GM19395 (cell line): ENCODE measurements around the gene FCHSD1.
A peak's percentile ranks its signal among the peaks of the same experiment; 100 is the strongest.
"Not testable (repeated sequence)": the region's sequence is repeated elsewhere in the genome, so short reads cannot be mapped to it uniquely, and the experiment has no call there.

Experiments
- ATAC-seq: cut with Tn5 transposase; IDR thresholded peaks from one replicate; pipeline ENCODE4 v1.9.1; 2021; ENCODE audit warnings: mild to moderate bottlenecking, moderate library complexity; ENCODE audit not compliant: unreplicated experiment

Gene FCHSD1

DNA sequence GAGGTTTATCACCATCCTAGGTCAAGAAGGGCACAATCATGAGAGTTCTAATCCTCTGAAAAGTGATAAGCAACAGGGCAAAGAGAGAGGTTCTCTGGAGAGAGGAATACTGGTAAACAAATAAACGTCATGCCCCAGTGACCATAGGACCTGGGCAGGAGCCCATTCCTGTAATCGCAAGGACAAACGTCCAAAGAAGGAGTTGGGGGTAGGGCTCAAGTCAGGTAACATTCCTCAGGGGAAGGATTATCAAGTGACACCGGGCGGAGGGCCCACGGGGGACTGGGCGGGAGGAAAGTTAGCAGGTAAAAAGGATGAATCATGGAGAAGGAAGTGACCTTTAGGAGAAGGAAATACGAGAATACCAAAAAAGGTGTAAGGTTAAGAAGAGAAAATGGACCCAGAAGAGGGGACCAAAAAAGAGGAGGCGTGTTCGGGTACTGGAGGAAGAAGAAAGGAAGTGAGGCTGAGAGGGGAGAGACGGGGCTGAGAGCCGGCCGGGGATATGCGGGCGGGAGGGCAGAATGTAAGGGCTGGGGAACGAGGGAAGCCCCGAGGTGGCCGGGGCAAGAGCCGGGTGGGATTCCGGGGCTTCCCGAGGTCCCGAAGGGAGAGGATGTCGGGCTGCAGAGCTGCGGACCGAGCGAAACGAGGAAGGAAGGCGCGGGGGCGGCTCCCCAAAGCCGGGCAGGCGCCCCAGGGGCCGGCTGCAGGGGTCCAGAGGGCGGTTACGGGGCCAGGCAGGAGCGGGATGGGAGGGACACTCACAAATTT is 33.0 kb downstream of the FCHSD1 start:
- peak; percentile 39 for ATAC-seq

DNA sequence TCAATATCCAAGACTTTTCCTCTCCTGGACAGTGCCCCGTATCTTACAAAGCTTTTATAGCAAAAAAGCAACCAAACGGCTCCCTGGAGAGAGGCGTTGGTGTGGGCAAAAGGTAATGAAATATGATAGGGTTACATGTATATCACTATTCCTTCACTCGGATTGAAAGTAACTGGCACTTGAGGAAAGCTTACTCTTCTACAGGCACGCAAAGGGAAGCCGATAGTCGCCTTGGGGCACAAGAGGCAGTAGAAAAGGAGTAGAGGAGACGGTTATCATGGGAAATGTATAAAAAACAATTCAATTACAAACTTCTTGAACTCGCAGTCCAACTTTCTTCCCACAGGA is 33.6 kb downstream of the FCHSD1 start:
- ATAC-seq = no peak

DNA sequence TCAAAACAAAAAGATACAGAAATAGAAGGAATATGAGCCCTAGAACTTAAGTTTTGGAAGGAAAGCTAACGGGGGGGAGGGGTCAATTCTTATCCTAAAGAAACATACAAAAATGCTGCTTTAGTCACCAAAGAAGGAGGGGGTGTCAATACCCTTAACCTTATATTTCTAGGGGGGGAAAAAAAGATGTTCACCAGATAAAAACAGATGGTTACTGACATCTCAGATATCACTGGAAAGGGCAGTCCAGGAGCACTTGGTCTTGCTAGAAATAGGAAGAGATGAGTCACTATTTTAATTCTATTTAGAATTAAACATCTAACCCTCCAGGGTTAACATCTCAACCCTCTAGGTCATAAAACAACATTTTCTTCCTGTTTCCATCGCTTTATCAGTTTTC is 34.1 kb downstream of the FCHSD1 start:
- ATAC-seq = no peak

DNA sequence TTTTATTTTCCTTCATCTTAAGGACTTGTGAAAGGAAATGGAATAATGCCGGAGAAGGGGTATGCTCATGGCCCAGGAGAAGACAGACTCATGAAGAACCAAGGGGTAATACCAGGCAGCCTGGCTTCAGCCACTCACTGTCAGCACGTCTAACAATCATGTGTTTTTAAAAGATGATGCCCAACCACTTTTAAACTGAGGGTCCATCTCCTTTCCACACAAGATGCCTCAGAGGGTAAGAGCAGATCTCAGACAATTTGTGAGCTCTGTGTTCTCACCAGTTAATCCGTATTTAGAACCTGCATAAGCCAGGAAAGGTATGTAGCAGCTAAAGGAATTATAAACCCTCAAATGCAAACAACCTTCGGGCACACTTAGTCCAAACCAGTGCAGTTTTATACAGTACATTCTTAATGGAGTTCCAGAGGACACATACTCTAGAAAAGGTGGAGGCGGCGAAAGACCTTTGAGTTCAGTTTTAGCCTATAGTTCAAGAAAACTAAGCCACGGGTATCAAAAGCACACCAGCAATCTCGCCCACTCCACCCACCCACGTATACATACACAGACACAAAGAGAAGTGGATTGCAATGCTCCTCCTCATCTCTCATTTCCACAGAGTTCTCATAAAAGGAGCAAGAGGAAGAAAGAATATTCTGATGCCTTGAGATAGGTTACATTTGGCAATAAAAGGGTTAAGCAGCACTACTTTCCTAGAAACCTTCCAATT is 35.1 kb downstream of the FCHSD1 start:
- ATAC-seq = no peak

DNA sequence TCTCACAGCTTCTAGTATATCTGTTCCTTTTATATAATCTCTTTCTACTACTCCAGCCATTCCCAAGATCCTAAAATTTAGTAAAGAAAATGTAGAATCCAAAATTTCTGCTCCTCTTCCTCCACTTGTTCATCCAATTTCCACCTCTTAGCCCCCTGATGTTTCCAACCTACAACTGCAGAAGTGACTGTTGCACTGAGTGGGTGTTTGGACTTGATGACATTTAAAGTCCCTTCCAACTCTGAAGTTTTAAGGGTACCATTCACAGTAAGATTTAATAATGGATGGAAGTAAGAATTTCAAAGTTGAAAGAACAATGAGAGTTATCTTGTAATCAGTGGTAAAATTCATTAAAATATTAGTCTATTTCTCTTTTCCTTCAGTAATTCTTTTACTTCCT is 37.9 kb downstream of the FCHSD1 start:
- ATAC-seq = no peak

DNA sequence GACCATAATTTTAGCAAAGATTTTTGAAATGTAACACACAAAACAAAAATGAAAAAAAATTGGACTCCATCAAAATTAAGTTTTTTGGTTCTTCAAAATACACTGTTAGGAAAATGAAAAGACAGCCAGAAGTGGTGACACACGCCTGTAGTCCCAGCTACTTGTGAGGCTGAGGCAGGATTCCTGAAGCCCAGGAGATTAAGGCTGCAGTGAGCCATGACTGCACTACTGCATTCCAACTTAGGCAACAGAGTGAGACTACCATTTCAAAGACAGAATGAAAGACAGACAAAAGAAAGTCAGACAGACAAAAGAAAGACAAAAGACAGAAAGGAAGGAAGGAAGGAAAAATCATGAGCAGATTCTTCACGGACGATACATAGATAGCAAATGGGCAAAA is 39.9 kb downstream of the FCHSD1 start:
- ATAC-seq = no peak

DNA sequence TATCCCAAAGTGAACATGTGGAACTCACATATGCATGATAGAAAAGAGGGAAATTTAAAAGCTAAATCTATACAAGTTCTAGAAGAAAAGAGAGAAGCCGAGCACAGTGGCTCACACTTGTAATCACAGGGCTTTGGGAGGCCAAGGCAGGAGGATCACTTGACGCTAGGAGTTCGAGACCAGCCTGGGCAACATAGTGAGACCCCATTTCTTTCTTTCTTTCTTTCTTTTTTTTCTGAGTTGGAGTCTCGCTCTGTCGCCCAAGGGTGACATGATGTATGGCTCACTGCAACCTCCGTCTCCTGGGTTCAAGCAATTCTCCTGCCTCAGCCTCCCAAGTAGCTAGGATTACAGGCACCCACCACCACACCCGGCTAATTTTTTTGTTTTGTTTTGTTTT is 41.3 kb downstream of the FCHSD1 start:
- ATAC-seq = not testable (repeated sequence)

DNA sequence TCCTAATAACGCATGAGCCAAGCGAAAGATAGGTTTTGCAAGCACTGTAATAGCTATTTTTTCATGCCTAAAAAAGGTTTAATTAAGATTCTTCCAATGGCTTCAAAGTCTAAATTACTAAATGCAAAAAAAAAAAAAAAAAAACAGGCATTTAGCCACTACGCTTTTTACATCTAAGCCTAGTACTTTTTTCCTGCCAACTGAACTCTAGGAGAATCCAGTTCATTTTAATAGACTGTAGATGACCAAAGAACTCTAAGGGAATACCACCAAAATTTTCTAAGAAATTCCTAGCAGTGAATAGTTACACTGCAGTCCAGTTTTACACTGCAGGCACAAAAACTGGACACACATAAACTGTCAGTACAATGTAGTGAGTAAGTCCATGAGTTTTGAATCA is 42.2 kb downstream of the FCHSD1 start:
- no peak for ATAC-seq

DNA sequence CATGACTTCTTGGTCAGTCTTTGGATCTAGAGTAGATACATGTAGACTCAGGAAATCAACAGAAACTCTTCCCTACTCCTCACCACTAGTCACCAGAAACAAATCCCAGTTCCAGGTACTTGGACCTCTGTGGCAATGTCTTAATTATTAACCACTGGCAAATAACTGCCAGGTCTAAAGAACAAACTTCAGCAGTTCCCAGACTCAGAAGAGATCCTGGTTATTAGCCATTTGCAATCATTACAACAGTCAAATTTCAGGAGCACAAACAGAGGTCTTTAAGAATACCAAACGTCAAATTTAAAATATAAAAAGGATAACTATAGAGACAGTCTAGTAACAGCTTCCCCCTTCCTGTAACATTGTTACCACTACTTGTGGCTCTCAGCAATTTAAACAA is 42.7 kb downstream of the FCHSD1 start:
- no peak for ATAC-seq

DNA sequence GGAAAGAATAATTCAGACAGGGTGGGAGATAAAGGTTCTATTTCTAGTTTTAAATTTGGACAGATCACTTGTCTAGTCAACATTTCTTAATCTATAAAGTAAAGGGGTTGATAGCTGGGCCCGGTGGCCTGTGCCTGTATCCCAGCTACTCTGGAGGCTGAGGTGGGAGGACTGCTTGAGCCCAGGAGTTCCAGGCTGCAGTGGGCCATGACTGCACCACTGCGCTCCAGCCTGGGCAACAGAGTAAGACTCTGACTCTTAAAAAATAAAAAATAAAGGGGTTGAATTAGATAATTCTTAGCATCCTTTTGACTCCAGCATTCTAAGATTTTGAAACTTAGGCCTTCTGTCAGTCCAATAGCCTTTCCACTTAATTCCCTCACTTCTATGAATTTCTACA is 43.2 kb downstream of the FCHSD1 start:
- no peak for ATAC-seq

DNA sequence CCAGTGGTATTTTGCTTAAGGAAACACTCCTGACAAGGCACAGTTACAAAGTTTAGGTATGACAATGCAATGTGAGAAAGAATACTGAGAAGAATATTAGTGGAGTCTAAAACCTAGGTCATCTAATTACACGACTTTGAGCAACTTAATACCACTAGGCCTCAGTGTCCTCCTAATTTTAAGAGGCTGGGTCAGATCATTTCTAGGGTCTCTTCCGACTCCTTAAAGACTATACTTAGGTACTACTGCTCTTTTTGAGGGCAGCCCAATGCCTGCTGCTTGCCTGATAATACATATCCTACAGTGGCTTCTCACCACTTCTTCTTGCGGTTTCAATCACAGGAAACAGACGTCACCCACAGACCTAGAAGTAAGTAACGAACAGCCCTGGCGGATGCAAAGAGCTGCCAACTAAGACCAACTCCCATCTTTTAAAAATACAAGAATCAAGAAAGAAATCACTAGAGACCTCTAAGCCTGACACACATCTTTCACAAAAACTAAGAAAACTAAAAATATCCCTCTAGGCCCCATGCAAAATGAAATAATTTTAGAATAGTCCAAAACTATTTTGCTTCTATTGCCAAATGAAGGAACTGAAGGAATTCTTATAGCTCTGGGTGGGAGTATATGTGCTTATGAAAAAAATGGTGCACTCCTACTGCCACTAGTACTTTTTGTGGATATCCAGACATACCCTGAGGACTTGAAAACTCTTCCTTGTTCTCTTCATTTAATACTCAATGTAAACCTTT is 45.5 kb downstream of the FCHSD1 start:
- ATAC-seq = peak; percentile 97

DNA sequence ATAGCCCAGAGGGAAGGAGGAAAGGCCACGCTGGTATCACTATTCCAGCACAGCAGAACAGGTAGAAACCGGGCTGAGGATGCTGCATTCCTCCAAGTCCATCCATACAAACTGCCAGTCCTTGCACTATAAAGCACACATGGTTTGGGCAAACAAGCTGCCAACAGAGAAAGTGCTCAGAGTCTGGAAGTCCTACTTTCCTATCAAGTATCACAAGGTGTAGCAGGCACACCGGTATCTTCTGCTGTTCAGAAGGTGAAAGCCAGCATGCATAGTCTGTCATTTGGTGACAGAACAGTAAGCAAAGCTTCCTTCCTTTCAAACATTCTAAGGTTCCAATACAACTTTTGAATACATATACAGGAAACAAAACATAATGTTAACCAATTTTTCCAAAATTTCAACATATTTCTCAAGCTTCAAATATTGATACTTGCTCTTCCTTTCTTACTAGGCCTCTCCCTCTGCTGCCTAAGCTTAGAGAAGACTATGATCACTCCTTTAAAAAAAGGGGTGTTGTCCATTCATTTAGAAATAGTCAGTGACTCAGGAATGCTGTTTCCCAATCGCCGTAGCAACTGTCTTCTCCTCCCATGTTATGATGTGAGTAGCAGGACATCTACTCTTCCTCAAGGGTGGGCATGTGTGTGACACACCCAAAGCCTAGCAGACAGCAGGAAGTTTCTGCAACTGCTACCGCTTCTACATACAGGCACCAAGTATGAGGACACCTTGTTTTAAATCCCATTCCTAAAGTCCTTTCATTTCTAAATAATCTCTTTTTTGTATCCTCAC is 47.1 kb downstream of the FCHSD1 start:
- ATAC-seq = no peak

DNA sequence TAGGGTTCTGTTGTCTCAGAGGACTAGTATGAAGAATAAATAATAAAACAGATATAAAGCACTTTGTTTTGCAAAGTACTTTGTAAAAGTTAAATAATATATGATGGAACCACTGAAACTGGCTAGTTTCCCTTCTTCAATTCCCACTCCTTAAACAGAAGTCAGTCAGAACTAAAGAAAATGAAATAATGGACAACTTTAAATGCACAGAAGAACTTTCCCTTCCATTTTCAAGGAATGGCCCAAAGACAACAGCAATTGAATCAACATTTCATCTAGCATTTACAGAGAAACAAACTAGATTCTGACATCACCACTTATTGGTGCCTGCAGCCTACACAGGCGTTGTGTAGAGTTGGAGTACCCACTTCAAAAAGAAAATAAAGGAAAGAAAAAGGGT is 48.6 kb downstream of the FCHSD1 start:
- no peak for ATAC-seq

DNA sequence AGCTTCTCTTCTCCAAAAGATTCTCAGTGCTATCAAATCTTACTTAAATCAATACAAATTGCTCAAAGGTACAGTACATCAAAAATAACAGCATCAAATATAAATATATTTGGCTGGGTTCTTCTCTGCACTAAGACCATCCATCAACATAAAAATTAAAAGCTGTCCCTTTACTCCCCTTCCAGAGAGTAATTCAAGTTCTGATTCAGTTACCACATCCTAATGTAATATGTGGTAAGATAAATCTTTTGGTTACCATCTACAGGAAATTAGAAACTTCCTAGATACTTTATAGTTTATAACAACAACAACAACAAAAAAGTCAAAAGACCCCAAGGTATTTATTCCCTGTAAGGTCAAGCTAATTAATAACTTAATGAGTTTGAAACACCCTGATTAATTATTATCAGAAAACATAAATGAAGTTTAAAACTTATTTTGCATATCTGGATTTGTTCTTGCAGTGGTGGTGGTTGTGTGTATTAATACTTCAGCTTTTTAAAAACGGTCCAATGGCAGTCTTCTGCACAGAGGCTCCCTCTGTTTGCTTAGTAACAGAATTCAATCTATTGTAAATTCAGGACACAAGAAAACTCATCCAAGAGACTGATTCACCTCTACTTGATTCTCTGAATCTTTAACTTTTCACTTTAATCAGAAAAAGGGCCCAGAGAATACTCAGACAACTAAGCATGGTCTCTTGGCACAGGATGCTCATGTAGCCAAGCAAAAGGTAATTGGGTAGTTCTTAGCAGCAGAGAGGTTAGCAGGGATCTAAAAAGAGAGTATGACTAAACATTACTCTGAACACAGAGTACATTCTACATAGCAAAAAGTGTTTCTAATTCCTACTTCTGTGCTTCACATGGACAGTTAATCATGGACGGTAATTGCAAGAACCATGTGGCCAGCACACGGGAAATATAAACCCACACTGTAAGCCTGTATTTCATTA is 52.5 kb downstream of the FCHSD1 start:
- peak; percentile 44 for ATAC-seq

DNA sequence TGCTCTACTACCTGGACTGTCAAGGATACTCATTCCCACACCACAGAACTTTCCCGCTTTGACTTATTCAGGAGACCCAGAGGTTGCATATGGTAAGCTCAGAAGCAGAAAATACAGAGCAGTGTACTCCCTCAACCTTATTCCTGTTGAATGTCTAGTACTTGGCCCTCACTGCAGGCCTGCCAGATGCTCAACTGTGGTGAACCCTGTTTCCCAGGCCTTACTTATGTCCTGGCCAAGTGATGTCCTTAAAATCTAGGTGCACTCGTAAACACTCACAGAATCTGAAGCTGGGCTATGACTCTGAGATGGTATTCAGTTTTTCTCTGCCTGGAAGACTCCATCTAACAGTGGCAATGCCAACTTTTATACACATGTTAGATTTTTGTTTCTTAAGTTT is 53.4 kb downstream of the FCHSD1 start:
- no peak for ATAC-seq

DNA sequence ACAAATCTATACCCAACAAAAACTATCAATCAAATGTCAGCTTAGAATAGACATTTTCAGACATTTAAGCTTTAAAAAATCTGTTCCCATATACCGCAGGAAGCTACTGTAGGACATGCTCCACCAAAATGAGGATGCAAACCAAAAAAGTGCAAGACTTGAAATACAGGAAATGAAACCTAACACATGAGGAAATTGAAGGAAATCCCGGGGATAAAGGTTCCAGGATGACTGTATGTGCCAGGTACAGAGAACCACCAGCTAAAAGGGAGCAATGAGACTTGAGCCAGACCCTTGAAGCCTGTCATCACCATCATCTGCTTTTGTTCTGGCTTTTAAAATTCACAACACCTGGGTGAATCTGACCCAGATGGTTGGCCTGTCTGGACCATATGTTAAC is 53.8 kb downstream of the FCHSD1 start:
- no peak for ATAC-seq

DNA sequence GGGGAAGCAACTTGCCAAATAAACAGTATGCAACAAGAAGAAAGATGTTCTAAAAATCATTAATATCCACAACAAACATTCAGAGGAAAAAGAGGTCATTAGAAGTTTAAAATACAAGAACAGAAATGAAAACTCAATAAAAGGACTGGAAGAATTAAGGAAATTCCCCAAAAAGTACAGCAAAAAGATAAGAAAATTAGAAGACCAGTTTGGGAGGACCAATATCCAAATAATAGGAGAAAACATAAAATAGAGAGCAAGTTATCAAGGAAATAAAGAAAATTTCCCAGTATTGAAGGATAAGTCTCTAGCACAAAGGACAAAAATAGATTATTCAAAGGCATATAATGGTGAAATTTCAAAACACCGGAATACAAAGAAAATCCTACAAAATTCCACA is 54.4 kb downstream of the FCHSD1 start:
- ATAC-seq = no peak

DNA sequence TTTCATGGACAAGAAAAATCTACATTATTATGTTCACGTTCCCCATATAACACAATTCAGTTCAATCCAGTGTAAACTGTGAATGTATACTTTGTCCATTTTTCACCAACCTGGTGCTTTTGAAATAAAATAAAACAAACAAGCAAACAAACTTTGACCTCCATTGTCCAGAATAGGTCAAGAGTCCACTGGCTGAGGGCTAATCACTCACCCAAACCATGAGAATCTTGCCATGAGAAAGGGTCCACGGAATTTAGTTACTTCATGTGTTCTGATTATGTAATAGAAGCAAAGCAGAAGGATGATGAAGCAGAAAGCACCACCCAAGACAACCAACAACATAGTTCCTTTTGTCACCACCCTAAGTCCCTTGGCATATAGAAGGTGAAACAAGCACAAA is 61.1 kb downstream of the FCHSD1 start:
- ATAC-seq = no peak
